Spleen (tissue), 11 donors: ENCODE results near the gene SIK1. TPM values are rescaled to one million over a fixed set of nuclear protein-coding genes. Genes with fewer than 3 reads are reported as not detected.
"Not testable (repeated sequence)": the region's sequence is repeated elsewhere in the genome, so short reads cannot be mapped to it uniquely, and the experiment has no call there.

Experiments used
- DNase-seq: peaks from one replicate; pipeline ENCODE4 v3.0.0-alpha.2; 2020
- H3K27ac ChIP-seq, 8 donors: fragments of 200-600 bp; sonication (generic) in 7 of 8; 1 replicate in 4 of 8; 2 replicates in 4 of 8; pipeline versions ENCODE4 v1.5.0 to v1.8.0; 2016 to 2021; ENCODE audit warnings: inconsistent platforms in 4 of 8, mild to moderate bottlenecking in 4 of 8, moderate library complexity in 1 of 8
- H3K27me3 ChIP-seq, 7 donors: fragments of 200-600 bp; sonication (generic) in 6 of 7; replicated peaks in 1 of 7; 1 replicate in 4 of 7; 2 replicates in 3 of 7; pipeline versions ENCODE4 v1.5.0 to v1.8.0; 2016 to 2021; ENCODE audit warnings: inconsistent platforms in 3 of 7, mild to moderate bottlenecking in 1 of 7
- H3K36me3 ChIP-seq, 6 donors: fragments of 200-600 bp; sonication (generic) in 5 of 6; 1 replicate in 4 of 6; 2 replicates in 2 of 6; pipeline versions ENCODE4 v1.5.0 to v1.8.0; 2016 to 2021; ENCODE audit warnings: inconsistent platforms in 2 of 6
- H3K4me1 ChIP-seq, 6 donors: fragments of 200-600 bp; sonication (generic) in 5 of 6; 1 replicate in 3 of 6; 2 replicates in 3 of 6; pipeline versions ENCODE4 v1.5.0 to v1.8.0; 2016 to 2021; ENCODE audit warnings: inconsistent platforms in 3 of 6
- H3K4me3 ChIP-seq, 8 donors: fragments of 200-600 bp; sonication (generic) in 7 of 8; 1 replicate in 4 of 8; 2 replicates in 4 of 8; pipeline versions ENCODE4 v1.5.0 to v1.8.0; 2016 to 2021; ENCODE audit warnings: inconsistent platforms in 4 of 8, mild to moderate bottlenecking in 4 of 8, moderate library complexity in 2 of 8
- H3K9me3 ChIP-seq, 8 donors: fragments of 200-600 bp; sonication (generic) in 7 of 8; 1 replicate in 4 of 8; 2 replicates in 4 of 8; pipeline versions ENCODE4 v1.5.0 to v1.8.0; 2016 to 2021; ENCODE audit warnings: inconsistent platforms in 4 of 8
- WGBS, 5 donors: extraction: QIAGEN DNeasy Blood & Tissue Kit in 3 of 5; methylation state at CpG; one replicate each; pipeline versions ENCODE4 v1.1.5 to v1.1.7; 2013 to 2018; 5-methylcytosine and 5-hydroxymethylcytosine counted together
- intact Hi-C: fragments of 100-400 bp; cut with DNase I; formaldehyde crosslinking; loops from one replicate; pipeline ENCODE4 v1.15.0; 2023; ENCODE audit warnings: low total_unique reads
- polyA plus RNA-seq, 3 donors: library from polyadenylated mRNA; stranded (reverse); fragments of 200-250 nt; gene quantifications; one replicate each; pipeline ENCODE4 v1.2.1, GENCODE V29; 2013
- total RNA-seq, 7 donors: library from RNA; depleted of rRNA in 3 of 7; stranded (reverse); fragments of >200 nt in 3 of 7; fragmentation: NEBNext Ultra II Directional in 4 of 7; extraction: Animal tissue kit (Norgen Biotek cat#: 25700) in 4 of 7; gene quantifications; one replicate each; pipeline versions ENCODE4 v1.1.0 to v1.2.1, GENCODE V29; 2016 to 2021
- donor health status: healthy with polysubstance abuse.
- donor health status: DM: no; HTN: no; CAD: no; lungs with moderate emphysema.
- donor health status: DM: no; HTN: no; CAD: no.
- donor health status: Bipolar disorder and iron deficiency.
- donor health status: healthy.
- donor health status: DM: no; HTN: no; CAD: no.
- donor health status: DM: yes; HTN: yes; CAD: no.

Gene SIK1
- total and polyA plus RNA-seq, 10 donors: 0.48 to 43.9 (median 12.2) TPM

DNA sequence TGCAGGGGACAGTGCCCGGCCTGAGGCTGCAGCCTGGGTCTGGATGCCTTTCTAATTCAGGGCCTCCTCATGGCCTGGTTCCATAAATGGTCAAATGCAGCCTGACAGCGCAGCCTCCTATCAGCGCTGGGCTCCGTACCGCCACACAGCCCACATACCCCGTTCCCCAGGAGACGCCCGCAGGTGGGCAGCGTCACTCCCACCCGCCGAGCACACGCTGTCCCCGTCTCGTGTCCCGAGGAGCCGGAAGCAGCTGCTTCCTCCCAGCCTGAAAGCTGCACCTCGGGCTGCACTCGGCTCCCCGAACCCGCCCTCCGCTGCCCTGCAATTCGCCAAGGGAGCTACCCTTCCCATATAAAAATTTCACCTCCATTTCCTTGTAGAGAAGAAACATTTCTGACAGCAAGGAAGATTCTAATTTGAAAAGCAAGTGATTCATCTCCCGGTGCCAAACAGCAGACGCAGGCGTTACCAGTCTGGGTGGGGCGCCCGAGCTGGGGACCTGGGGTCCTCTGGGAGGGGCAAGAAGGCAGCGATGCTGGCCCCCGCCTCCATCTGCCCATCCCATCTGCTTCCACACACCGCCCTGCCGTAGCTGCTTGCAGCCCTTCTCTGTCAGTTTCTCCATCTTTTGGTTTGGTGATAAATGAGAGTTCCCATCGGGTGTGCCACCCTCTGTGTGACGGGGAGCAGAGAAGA, 29.8 kb upstream of the SIK1 start:
- H3K4me3 ChIP-seq, H3K9me3 ChIP-seq, H3K27ac ChIP-seq, DNase-seq, H3K36me3 ChIP-seq, H3K27me3 ChIP-seq, H3K4me1 ChIP-seq, intact Hi-C loops: not testable (repeated sequence)
- no CpG with 5 or more reads among the region's 33 CpGs for WGBS, 5 donors

DNA sequence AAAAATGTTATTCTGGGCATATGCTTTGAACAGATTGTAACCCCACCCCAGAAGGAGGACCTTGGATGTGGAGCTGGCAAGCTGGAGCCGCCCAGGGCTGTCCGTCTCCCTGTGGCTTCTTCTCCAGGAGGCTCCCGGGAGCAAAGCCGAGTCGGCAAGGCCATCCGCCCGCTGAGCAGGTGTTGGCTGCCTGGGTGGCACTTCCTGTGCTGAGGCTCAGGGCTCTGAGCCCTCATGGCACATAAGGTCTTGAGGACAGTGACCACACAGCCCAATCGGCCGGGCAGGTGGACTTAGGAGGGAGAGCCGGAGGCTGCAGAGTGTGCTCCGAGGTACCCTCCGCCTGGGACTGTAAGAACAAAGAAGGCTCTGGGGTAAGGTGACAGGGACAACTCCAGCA, 28.8 kb upstream of the SIK1 start:
- H3K4me3 ChIP-seq, H3K27me3 ChIP-seq, H3K36me3 ChIP-seq, intact Hi-C loops, H3K27ac ChIP-seq, H3K9me3 ChIP-seq, DNase-seq, H3K4me1 ChIP-seq: not testable (repeated sequence)
- WGBS, 5 donors: no CpG with 5 or more reads among the region's 12 CpGs

DNA sequence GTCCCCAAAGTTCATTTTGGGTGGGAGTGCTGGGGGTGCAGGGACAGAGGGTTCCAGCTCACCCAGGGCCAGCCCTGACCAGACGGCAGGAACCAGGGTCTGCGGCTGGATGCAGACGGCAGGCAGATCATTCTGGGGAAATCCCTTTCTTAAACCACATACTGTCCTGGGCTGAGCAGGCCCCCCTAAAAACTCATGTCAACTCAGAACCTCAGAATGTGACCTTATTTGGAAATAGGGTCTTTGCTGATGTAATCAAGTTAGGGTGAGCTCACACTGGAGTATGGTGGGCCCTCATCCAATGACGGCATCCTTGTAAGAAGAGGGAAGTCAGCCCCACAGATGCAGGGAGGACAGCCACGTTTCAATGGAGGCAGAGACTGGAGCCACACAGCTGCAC, 27.2 kb upstream of the SIK1 start:
- intact Hi-C loops: not testable (repeated sequence)

DNA sequence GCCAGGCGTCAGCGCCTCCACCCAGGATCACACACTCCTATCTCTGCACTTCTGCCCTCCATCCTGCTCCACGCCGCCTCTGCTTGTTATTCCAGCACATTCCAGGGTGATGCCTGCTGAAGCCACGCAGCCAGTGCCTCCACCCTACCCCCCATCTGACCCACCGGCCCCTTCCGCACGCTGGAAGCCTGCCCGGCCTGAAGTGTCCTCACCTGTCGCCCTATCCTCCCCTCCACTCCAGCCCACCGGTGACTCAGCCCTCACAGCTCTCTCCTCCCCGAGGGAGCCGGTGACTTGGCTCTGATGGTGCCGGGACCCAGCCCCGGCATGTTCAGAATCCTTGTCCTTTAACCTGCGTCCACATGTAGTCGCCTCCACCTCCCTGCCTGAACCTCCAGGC, 24.9 kb upstream of the SIK1 start:
- H3K27ac ChIP-seq, H3K4me1 ChIP-seq, H3K9me3 ChIP-seq, DNase-seq, intact Hi-C loops, H3K36me3 ChIP-seq, H3K27me3 ChIP-seq, H3K4me3 ChIP-seq: not testable (repeated sequence)
- WGBS, 5 donors: 95% methylated on average over 2 of the region's 17 CpGs; no CpG with 5 or more reads in 4 of the 5 donors

More for the DNA sequence above, 27.2 kb upstream of the SIK1 start:
- H3K27ac ChIP-seq, H3K9me3 ChIP-seq, H3K4me1 ChIP-seq, H3K36me3 ChIP-seq, H3K27me3 ChIP-seq, DNase-seq, H3K4me3 ChIP-seq: not testable (repeated sequence)
- WGBS, 5 donors: no CpG with 5 or more reads among the region's 5 CpGs

DNA sequence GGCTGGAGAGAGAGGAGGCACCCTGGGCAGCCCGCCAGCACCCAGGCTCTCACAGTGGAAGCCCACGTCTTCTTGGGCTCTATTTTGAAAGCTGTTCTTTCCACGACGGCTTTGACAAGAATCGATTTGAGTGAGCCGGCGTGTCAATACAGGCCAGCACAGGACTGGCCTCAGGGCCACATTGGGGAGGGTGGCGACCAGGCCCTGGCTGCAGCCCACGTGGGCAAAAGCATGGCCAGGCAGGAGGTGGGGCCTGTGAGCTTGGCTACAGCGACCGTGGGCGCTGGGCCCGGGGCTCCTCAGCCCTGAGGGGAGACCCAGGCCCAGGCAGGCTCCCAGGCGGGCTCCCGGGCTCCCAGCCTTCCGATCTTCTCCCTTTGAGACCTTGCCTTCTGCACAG, 23.4 kb upstream of the SIK1 start:
- DNase-seq, H3K4me3 ChIP-seq, H3K36me3 ChIP-seq, intact Hi-C loops, H3K27me3 ChIP-seq, H3K4me1 ChIP-seq, H3K9me3 ChIP-seq, H3K27ac ChIP-seq: not testable (repeated sequence)
- WGBS, 5 donors: no CpG with 5 or more reads among the region's 16 CpGs

DNA sequence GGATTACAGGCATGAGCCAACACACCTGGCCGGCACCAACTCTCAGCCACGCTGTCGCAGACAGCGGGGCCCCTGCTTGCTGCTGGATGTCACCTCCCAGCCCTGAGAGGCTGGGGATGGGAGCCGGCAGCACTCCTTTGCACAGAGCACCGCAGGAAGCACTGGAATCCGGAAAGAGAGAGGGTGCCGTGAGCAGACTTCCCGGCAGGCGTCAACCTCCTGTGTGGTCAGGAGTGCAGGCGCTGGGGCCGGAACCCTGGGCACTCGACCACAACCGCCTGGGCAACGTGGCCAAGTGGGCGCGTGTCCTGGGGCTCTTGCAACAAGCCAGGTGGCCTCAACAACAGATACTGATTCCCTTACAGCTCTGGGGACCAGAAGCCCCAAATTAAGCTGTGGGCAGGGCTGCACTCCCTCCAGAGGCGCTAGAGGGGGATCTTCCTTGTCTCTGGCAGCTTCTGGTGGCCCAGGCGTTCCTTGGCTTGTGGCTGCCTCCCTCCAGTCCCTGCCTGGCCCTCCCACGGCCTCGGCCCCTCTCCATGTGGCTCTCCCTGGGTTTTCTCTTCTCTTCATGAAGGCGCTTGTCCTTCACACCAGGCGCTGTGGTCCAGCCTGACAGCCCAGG, 20.5 kb upstream of the SIK1 start:
- H3K4me3 ChIP-seq, intact Hi-C loops, H3K27me3 ChIP-seq, H3K36me3 ChIP-seq, H3K27ac ChIP-seq, DNase-seq, H3K9me3 ChIP-seq, H3K4me1 ChIP-seq: not testable (repeated sequence)
- WGBS, 5 donors: no CpG with 5 or more reads among the region's 23 CpGs

DNA sequence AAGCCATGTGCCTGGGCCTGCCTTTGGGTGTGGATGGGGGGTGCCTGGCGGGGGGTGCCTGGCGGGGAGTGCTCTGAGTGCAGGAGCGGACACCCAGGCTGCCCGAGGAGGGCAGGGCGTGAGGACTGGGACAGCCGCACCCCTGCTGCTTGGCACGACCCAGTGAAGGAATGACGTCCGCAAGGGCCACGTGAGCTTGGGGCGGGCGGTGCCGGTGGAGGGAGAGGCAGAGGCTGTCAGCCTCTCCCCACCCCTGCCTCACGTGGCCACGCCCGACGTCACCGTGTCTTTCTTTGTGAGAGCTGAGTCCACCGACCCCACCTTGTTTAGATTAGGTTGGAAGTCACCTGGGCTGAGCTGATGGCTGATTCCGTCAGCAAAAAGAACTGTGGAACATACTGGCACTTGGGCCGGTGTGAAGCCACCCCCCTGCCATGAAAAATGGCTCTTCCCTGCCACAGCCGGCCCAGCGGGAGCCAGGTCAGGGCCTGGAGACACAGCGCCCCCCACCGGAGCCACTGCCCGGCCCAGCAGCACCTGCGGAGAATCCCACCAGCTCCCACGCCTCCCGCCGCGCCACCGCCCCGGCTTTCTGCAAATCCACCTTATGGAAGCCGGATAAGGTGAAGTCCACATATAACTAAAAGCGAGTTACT, 19.5 kb upstream of the SIK1 start:
- not testable (repeated sequence) for H3K4me1 ChIP-seq

DNA sequence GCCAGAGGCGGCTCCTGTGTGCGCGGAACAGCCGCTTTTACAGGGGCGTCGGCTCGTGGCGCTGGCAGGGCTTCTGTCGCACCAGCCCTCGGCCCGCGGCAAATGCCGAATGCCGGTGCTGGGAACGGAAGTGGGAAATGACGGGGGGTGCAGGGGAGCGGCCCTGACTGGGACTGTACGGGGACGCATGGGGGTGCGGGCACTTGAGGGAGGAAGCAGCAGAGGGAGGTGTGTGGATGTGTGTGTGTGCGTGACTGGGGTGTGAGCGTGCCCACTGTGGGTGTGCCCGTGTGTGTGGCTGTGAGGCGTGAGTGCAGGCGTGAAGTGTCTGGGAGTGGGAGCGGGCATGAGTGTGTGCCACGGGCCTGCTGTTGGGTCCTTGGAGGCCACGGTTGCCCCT, 17.6 kb upstream of the SIK1 start:
- H3K4me1 ChIP-seq, H3K27ac ChIP-seq, H3K4me3 ChIP-seq, H3K9me3 ChIP-seq, H3K36me3 ChIP-seq, H3K27me3 ChIP-seq, intact Hi-C loops, DNase-seq: not testable (repeated sequence)
- 65 to 67% methylated on average over 5 to 12 of the region's 28 CpGs; no CpG with 5 or more reads in 3 of the 5 donors for WGBS, 5 donors

More for the DNA sequence above, 19.5 kb upstream of the SIK1 start:
- intact Hi-C loops, H3K36me3 ChIP-seq, DNase-seq, H3K27me3 ChIP-seq, H3K27ac ChIP-seq, H3K4me3 ChIP-seq, H3K9me3 ChIP-seq: not testable (repeated sequence)
- no CpG with 5 or more reads among the region's 35 CpGs for WGBS, 5 donors

DNA sequence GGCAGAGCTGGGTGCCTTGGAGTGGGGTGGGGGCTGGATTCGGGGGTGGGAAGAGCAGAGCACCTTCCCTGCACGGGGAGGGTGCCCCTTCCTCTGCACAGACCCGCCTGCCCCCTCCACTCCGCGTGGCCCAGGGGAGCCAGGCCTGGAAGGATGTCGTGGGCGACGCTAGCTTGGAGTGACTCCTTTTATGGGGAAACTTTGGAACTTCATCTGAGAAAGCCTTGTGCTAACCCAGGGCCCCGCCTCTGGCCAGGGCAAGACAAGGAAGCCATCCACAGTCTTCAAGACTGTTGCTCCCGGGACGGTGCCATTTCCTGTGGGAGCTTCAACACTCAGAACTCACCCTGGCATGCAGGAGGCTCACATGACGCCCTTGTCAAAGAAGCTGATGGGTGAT, 15.6 kb upstream of the SIK1 start:
- not testable (repeated sequence) for H3K9me3 ChIP-seq

DNA sequence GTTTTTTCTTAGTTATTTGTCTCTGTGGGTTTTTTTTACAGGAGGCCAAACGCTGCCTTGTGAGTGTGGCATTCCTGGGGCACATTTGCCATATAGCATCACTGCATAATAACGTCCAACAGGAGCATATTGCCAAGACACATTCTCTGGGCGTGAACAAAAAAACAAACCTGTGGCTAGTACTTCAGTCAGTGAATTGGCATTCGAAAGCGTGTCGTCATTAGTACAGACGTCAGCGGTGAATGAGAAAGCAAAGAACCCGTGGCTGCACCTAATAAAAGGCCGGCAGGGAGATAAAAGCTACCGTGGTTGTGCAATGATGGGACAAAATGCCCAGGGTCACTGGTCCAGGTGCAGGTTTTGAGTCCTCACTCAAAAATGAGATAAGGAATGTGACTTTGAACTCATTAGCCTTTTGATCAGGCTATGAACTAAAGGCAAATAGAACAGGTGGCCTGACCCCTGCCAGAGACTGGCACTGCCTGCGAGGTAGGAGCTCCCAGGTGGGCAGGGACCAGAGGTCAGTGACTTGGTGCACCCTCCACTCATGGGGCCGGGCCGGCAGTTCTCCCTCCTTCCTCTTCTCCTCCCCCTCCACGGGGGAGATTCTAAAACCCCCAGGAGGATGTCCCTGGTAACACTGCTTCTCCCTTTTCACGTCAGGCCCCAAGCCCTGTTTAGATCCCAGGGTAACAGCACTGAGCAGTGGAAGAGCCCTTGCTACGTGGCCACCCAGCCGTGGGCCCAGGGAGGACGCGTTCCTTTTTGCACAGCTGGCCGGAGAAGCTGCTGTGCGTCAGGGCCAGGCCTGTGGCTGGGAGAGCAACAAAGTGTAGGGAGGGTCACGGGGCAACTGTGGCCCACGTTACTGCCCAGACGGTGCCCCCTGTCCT, 14.2 kb upstream of the SIK1 start:
- no CpG with 5 or more reads among the region's 25 CpGs for WGBS, 5 donors
- DNase-seq, H3K36me3 ChIP-seq, H3K4me3 ChIP-seq, intact Hi-C loops, H3K27ac ChIP-seq, H3K4me1 ChIP-seq, H3K27me3 ChIP-seq, H3K9me3 ChIP-seq: not testable (repeated sequence)

More for the DNA sequence above, 15.6 kb upstream of the SIK1 start:
- WGBS, 5 donors: 76 to 77% methylated on average over 1 of the region's 12 CpGs; no CpG with 5 or more reads in 3 of the 5 donors
- H3K4me1 ChIP-seq, intact Hi-C loops, H3K27ac ChIP-seq, H3K36me3 ChIP-seq, H3K4me3 ChIP-seq, H3K27me3 ChIP-seq, DNase-seq: not testable (repeated sequence)
